ENCODE data around the gene PLIN5. TPM values are rescaled to one million over a fixed set of nuclear protein-coding genes. Genes with fewer than 3 reads are reported as not detected.

PLIN5 gene
- total and polyA plus RNA-seq, 4 donors, result 2.8 to 18.5 (median 9.3) TPM

- Histone ChIP-seq H3K27ac (ENCODE audit: low read depth, low read length) (no peak overlapping the region), H3K4me1 (ENCODE audit: control insufficient read depth, insufficient read depth, low read length) (peaks cover 5% of the 10 kb centered on the region), H3K27me3 (ENCODE audit: control insufficient read depth, insufficient read depth, low read length) (no peaks in the 10 kb centered on the region), H3K9me3 (ENCODE audit: control insufficient read depth, insufficient read depth, low read length) (no peaks in the 10 kb centered on the region), H3K36me3 (ENCODE audit: control insufficient read depth, insufficient read depth, low read length) (peaks cover 72% of the 10 kb centered on the region), H3K4me3 (ENCODE audit: low read depth, low read length) (no peak overlapping the region)
- DNase-seq (ENCODE audit: low read depth in 4 of 6, low spot score in 6 of 6), result no peak
- WGBS (ENCODE audit: insufficient coverage), result 81% methylated on average over 42 of the region's 43 CpGs
These were observed 20.9 kb upstream of the PLIN5 start for GRCh38 chr19:4555657-4556561.

- H3K27me3 ChIP-seq (ENCODE audit: control insufficient read depth, insufficient read depth, low read length), result no peaks in the 10 kb centered on the region
- 86% methylated on average over 4 of the region's 7 CpGs for WGBS (ENCODE audit: insufficient coverage)
- H3K36me3 ChIP-seq (ENCODE audit: control insufficient read depth, insufficient read depth, low read length), result peaks cover 84% of the 10 kb centered on the region
- peaks cover 5% of the 10 kb centered on the region for H3K4me1 ChIP-seq (ENCODE audit: control insufficient read depth, insufficient read depth, low read length)
- no peaks in the 10 kb centered on the region for H3K9me3 ChIP-seq (ENCODE audit: control insufficient read depth, insufficient read depth, low read length)
- no peak for DNase-seq (ENCODE audit: low read depth in 4 of 6, low spot score in 6 of 6)
- no peak overlapping the region for H3K27ac ChIP-seq (ENCODE audit: low read depth, low read length)
- H3K4me3 ChIP-seq (ENCODE audit: low read depth, low read length), result no peak overlapping the region
These were observed 19.7 kb upstream of the PLIN5 start for GRCh38 chr19:4554717-4555116.

- no peaks in the 10 kb centered on the region for H3K27me3 ChIP-seq (ENCODE audit: control insufficient read depth, insufficient read depth, low read length)
- peaks cover 89% of the 10 kb centered on the region for H3K36me3 ChIP-seq (ENCODE audit: control insufficient read depth, insufficient read depth, low read length)
- no peak overlapping the region for H3K4me3 ChIP-seq (ENCODE audit: low read depth, low read length)
- 75% methylated on average over 3 of the region's 3 CpGs for WGBS (ENCODE audit: insufficient coverage)
- no peak overlapping the region for H3K27ac ChIP-seq (ENCODE audit: low read depth, low read length)
- peaks cover 5% of the 10 kb centered on the region for H3K4me1 ChIP-seq (ENCODE audit: control insufficient read depth, insufficient read depth, low read length)
- no peaks in the 10 kb centered on the region for H3K9me3 ChIP-seq (ENCODE audit: control insufficient read depth, insufficient read depth, low read length)
- no peak for DNase-seq (ENCODE audit: low read depth in 4 of 6, low spot score in 6 of 6)
These were observed 18.8 kb upstream of the PLIN5 start for GRCh38 chr19:4553775-4554174.

GRCh38 chr19:4553092-4553695 is 18.2 kb upstream of the PLIN5 start:
- Histone ChIP-seq H3K27me3 (ENCODE audit: control insufficient read depth, insufficient read depth, low read length) (no peaks in the 10 kb centered on the region), H3K9me3 (ENCODE audit: control insufficient read depth, insufficient read depth, low read length) (no peaks in the 10 kb centered on the region), H3K36me3 (ENCODE audit: control insufficient read depth, insufficient read depth, low read length) (peaks cover 93% of the 10 kb centered on the region), H3K4me3 (ENCODE audit: low read depth, low read length) (no peak overlapping the region), H3K4me1 (ENCODE audit: control insufficient read depth, insufficient read depth, low read length) (peaks cover 3% of the 10 kb centered on the region), H3K27ac (ENCODE audit: low read depth, low read length) (no peak overlapping the region)
- DNase-seq (ENCODE audit: low read depth in 4 of 6, low spot score in 6 of 6), result no peak

GRCh38 chr19:4552525-4552819 is 17.4 kb upstream of the PLIN5 start:
- 90% methylated on average over 6 of the region's 18 CpGs for WGBS (ENCODE audit: insufficient coverage)
- H3K27ac ChIP-seq (ENCODE audit: low read depth, low read length), result no peak overlapping the region
- no peak for DNase-seq (ENCODE audit: low read depth in 4 of 6, low spot score in 6 of 6)
- H3K36me3 ChIP-seq (ENCODE audit: control insufficient read depth, insufficient read depth, low read length), result peaks cover 93% of the 10 kb centered on the region
- H3K9me3 ChIP-seq (ENCODE audit: control insufficient read depth, insufficient read depth, low read length), result no peaks in the 10 kb centered on the region
- no peaks in the 10 kb centered on the region for H3K4me1 ChIP-seq (ENCODE audit: control insufficient read depth, insufficient read depth, low read length)
- no peaks in the 10 kb centered on the region for H3K27me3 ChIP-seq (ENCODE audit: control insufficient read depth, insufficient read depth, low read length)
- no peak overlapping the region for H3K4me3 ChIP-seq (ENCODE audit: low read depth, low read length)

- Histone ChIP-seq H3K4me3 (ENCODE audit: low read depth, low read length) (no peak overlapping the region), H3K27me3 (ENCODE audit: control insufficient read depth, insufficient read depth, low read length) (no peaks in the 10 kb centered on the region), H3K27ac (ENCODE audit: low read depth, low read length) (no peak overlapping the region), H3K9me3 (ENCODE audit: control insufficient read depth, insufficient read depth, low read length) (no peaks in the 10 kb centered on the region), H3K36me3 (ENCODE audit: control insufficient read depth, insufficient read depth, low read length) (peaks cover 88% of the 10 kb centered on the region), H3K4me1 (ENCODE audit: control insufficient read depth, insufficient read depth, low read length) (no peaks in the 10 kb centered on the region)
- 93% methylated on average over 24 of the region's 26 CpGs for WGBS (ENCODE audit: insufficient coverage)
- no peak for DNase-seq (ENCODE audit: low read depth in 4 of 6, low spot score in 6 of 6)
These were observed 15.5 kb upstream of the PLIN5 start for GRCh38 chr19:4550479-4551050.

GRCh38 chr19:4550018-4550417 is 15.0 kb upstream of the PLIN5 start:
- Histone ChIP-seq H3K27me3 (ENCODE audit: control insufficient read depth, insufficient read depth, low read length) (no peaks in the 10 kb centered on the region), H3K9me3 (ENCODE audit: control insufficient read depth, insufficient read depth, low read length) (no peaks in the 10 kb centered on the region), H3K4me3 (ENCODE audit: low read depth, low read length) (no peak overlapping the region), H3K4me1 (ENCODE audit: control insufficient read depth, insufficient read depth, low read length) (no peaks in the 10 kb centered on the region), H3K36me3 (ENCODE audit: control insufficient read depth, insufficient read depth, low read length) (peaks cover 87% of the 10 kb centered on the region), H3K27ac (ENCODE audit: low read depth, low read length) (no peak overlapping the region)
- DNase-seq (ENCODE audit: low read depth in 4 of 6, low spot score in 6 of 6), result no peak
- 93% methylated on average over 17 of the region's 18 CpGs for WGBS (ENCODE audit: insufficient coverage)

- Histone ChIP-seq H3K36me3 (ENCODE audit: control insufficient read depth, insufficient read depth, low read length) (peaks cover 80% of the 10 kb centered on the region), H3K27me3 (ENCODE audit: control insufficient read depth, insufficient read depth, low read length) (no peaks in the 10 kb centered on the region), H3K9me3 (ENCODE audit: control insufficient read depth, insufficient read depth, low read length) (no peaks in the 10 kb centered on the region), H3K4me1 (ENCODE audit: control insufficient read depth, insufficient read depth, low read length) (no peaks in the 10 kb centered on the region), H3K4me3 (ENCODE audit: low read depth, low read length) (no peak overlapping the region), H3K27ac (ENCODE audit: low read depth, low read length) (no peak overlapping the region)
- no peak for DNase-seq (ENCODE audit: low read depth in 4 of 6, low spot score in 6 of 6)
- 83% methylated on average over 14 of the region's 14 CpGs for WGBS (ENCODE audit: insufficient coverage)
These were observed 13.2 kb upstream of the PLIN5 start for GRCh38 chr19:4548238-4548584.

- Histone ChIP-seq H3K9me3 (ENCODE audit: control insufficient read depth, insufficient read depth, low read length) (no peaks in the 10 kb centered on the region), H3K4me3 (ENCODE audit: low read depth, low read length) (no peak overlapping the region), H3K27ac (ENCODE audit: low read depth, low read length) (no peak overlapping the region), H3K4me1 (ENCODE audit: control insufficient read depth, insufficient read depth, low read length) (no peaks in the 10 kb centered on the region), H3K36me3 (ENCODE audit: control insufficient read depth, insufficient read depth, low read length) (peaks cover 80% of the 10 kb centered on the region), H3K27me3 (ENCODE audit: control insufficient read depth, insufficient read depth, low read length) (no peaks in the 10 kb centered on the region)
- DNase-seq (ENCODE audit: low read depth in 4 of 6, low spot score in 6 of 6), result peak in 1 of 6 donors; percentile 14
- WGBS (ENCODE audit: insufficient coverage), result 74% methylated on average over 31 of the region's 32 CpGs
These were observed 12.5 kb upstream of the PLIN5 start for GRCh38 chr19:4547303-4548237.

Measured in spinal cord (tissue), 10 donors.